A673 (cell line): ENCODE measurements around the gene FRS2. TPM values are rescaled to one million over a fixed set of nuclear protein-coding genes. Genes with fewer than 3 reads are reported as not detected.

Experiments used
- BruUV-seq: library from RNA; stranded (reverse); fragments of 400-500 nt; replicated peaks from 2 replicates; lab custom pipeline; 2021; lab: Mats Ljungman, UMichigan
- CTCF ChIA-PET: fragments of 300-600 bp; sonication (Branson Sonifier 250); formaldehyde crosslinking; loops from one replicate; lab custom pipeline; 2022; ENCODE audit warnings: antibody characterized with exemption; lab: Charles Lee
- POLR2A ChIA-PET: fragments of 300-600 bp; sonication (Branson Sonifier 250); formaldehyde crosslinking; loops from one replicate; lab custom pipeline; 2022; ENCODE audit warnings: antibody characterized with exemption; ENCODE audit not compliant: low non-redundant PET; lab: Charles Lee
- DNase-seq: peaks from one replicate; pipeline ENCODE4 v3.0.0-alpha.2; 2015; ENCODE audit warnings: low spot score
- H3K27ac ChIP-seq: fragments of 200-600 bp; sonication (generic); 2 replicates; pipeline ENCODE4 v1.5.1; 2016; ENCODE audit warnings: mixed run types, low read depth, mild to moderate bottlenecking, mixed read lengths, antibody characterized with exemption, low read length; ENCODE audit not compliant: poor library complexity, severe bottlenecking
- H3K27me3 ChIP-seq: fragments of 200-600 bp; sonication (generic); replicated peaks from 2 replicates; pipeline ENCODE4 v1.6.1; 2017; ENCODE audit warnings: mixed run types, low read depth, mild to moderate bottlenecking, mixed read lengths, antibody characterized with exemption, low read length; ENCODE audit not compliant: insufficient read depth, poor library complexity
- H3K36me3 ChIP-seq: fragments of 200-600 bp; sonication (generic); 2 replicates; pipeline ENCODE4 v1.6.1; 2016; ENCODE audit warnings: mixed run types, mild to moderate bottlenecking, mixed read lengths, antibody characterized with exemption, low read length; ENCODE audit not compliant: insufficient read depth, poor library complexity, severe bottlenecking
- H3K4me1 ChIP-seq: fragments of 200-600 bp; sonication (generic); 2 replicates; pipeline ENCODE4 v1.6.1; 2017; ENCODE audit warnings: mixed run types, mild to moderate bottlenecking, mixed read lengths, antibody characterized with exemption, low read length; ENCODE audit not compliant: insufficient read depth, poor library complexity, severe bottlenecking
- H3K4me3 ChIP-seq: fragments of 200-600 bp; sonication (generic); 2 replicates; pipeline ENCODE4 v1.5.1; 2016; ENCODE audit warnings: low read depth, mixed run types, mild to moderate bottlenecking, mixed read lengths, low read length; ENCODE audit not compliant: poor library complexity, severe bottlenecking
- H3K9me3 ChIP-seq: fragments of 200-600 bp; sonication (generic); 2 replicates; pipeline ENCODE4 v1.6.1; 2016; ENCODE audit warnings: mixed run types, low read depth, mild to moderate bottlenecking, mixed read lengths, antibody characterized with exemption, low read length; ENCODE audit not compliant: poor library complexity, severe bottlenecking
- EZH2 ChIP-seq: fragments of 200-600 bp; sonication (generic); IDR thresholded peaks from 2 replicates; pipeline ENCODE4 v1.6.1; 2017; ENCODE audit warnings: borderline replicate concordance, low read depth, mild to moderate bottlenecking, mixed read lengths, antibody characterized with exemption, low read length; ENCODE audit not compliant: poor library complexity, severe bottlenecking
- intact Hi-C: fragments of 100-400 bp; cut with micrococcal nuclease; formaldehyde crosslinking; loops from one replicate; pipeline ENCODE4 v1.10.0; 2022; ENCODE audit not compliant: unreplicated experiment
- total RNA-seq: library from RNA; stranded (reverse); gene quantifications from 2 replicates; pipeline ENCODE4 v1.2.3, GENCODE V29; 2021
- TF ChIP-seq, protein P1 (sequence below): fragments of 300-800, 200-600 bp; sonication (generic); conservative IDR thresholded peaks from 2 replicates; pipeline ENCODE4 v1.5.1; 2017; ENCODE audit warnings: low read depth, mild to moderate bottlenecking, antibody characterized with exemption, low read length, moderate library complexity, mixed read lengths

FRS2 gene
- total RNA-seq, 1 experiment from 2014 or later, result 34.5 TPM

DNA sequence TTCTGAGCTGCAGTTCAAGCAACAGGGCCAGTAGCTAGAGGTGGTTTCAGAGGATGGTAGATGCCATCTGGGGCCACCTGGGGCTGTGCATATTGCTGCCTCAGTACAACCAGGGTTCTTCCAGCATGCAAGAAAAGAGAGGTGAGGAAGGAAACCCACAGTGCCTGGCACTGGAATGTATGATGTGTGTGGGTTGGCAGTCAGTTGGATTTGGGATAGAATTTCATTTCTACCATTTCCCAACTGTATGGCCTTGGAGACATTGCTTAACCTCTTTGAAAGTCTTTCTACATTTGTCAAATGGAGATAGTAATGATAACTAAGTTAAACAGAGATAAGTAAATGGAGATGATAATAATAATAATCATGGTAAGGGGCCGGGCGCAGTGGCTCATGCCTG lies 150.7 kb downstream of the FRS2 start:
- ChIA-PET CTCF (no interaction called here), POLR2A (no interaction called here)
- H3K9me3 ChIP-seq, result no peaks in the 10 kb centered on the region
- no peak overlapping the region for H3K4me3 ChIP-seq
- intact Hi-C loops, result no loop called here
- TF ChIP-seq, protein P1, sequence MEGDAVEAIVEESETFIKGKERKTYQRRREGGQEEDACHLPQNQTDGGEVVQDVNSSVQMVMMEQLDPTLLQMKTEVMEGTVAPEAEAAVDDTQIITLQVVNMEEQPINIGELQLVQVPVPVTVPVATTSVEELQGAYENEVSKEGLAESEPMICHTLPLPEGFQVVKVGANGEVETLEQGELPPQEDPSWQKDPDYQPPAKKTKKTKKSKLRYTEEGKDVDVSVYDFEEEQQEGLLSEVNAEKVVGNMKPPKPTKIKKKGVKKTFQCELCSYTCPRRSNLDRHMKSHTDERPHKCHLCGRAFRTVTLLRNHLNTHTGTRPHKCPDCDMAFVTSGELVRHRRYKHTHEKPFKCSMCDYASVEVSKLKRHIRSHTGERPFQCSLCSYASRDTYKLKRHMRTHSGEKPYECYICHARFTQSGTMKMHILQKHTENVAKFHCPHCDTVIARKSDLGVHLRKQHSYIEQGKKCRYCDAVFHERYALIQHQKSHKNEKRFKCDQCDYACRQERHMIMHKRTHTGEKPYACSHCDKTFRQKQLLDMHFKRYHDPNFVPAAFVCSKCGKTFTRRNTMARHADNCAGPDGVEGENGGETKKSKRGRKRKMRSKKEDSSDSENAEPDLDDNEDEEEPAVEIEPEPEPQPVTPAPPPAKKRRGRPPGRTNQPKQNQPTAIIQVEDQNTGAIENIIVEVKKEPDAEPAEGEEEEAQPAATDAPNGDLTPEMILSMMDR, result no peak
- TF ChIP-seq EZH2, result no peak
- H3K27ac ChIP-seq, result no peak overlapping the region
- no peak for DNase-seq
- BruUV-seq, result no TSS peak
- no peaks in the 10 kb centered on the region for H3K36me3 ChIP-seq
- peaks cover 19% of the 10 kb centered on the region for H3K4me1 ChIP-seq
- no peaks in the 10 kb centered on the region for H3K27me3 ChIP-seq

DNA sequence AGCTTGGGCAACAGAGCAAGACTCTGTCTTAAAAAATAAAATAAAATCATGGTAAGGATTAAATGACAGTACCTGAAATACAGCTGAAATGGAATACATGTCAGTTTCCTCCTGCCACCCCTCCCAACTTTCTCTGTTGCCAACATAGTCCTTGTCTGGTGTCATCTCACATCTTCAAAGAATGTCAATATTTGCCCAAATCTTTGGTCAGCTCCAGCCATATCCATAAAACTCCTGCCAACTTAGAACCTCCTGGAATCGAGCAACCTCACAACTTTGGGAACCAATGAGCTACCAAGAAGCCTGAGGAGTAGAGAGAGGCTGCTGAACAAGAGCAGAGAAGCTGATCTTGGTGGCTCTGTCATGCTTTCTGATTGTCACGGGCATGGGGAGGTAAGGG lies 151.4 kb downstream of the FRS2 start:
- intact Hi-C loops, result no loop called here
- CTCF ChIA-PET, result no interaction called here
- no peak for DNase-seq
- Histone ChIP-seq H3K9me3 (no peaks in the 10 kb centered on the region), H3K27me3 (no peaks in the 10 kb centered on the region), H3K4me1 (peaks cover 19% of the 10 kb centered on the region), H3K4me3 (no peak overlapping the region), H3K27ac (no peak overlapping the region), H3K36me3 (no peaks in the 10 kb centered on the region)
- POLR2A ChIA-PET, result interaction anchor here (0.6 kb wide), 1 partner anchor 275 kb away, joined by 3 read pairs; no protein-coding TSS in a partner anchor
- TF ChIP-seq EZH2, result no peak
- TF ChIP-seq, protein P1, result no peak
- no TSS peak for BruUV-seq

DNA sequence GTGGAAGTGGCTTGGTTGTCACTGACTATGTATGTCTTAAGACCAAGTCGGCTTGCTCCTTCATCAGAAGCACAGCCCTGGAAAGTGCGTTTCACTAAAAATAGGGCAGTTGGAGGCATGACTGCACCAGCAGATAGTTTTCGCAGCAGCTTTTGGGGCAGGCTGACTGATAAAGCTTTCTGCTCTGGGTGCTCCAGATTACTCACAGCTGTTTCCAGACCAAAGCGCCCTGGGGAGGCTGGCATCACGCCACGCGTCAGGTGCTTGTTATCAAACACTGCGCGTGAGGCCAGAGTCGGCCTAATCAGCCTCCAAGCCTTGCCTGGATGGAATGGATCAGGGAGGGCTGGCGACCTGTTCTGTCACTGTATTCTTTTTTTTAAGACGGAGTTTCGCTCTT lies 153.8 kb downstream of the FRS2 start:
- intact Hi-C loops, result no loop called here
- POLR2A ChIA-PET, result no interaction called here
- no peaks in the 10 kb centered on the region for H3K27me3 ChIP-seq
- no peak for DNase-seq
- CTCF ChIA-PET, result no interaction called here
- H3K4me3 ChIP-seq, result no peak overlapping the region
- H3K27ac ChIP-seq, result no peak overlapping the region
- no TSS peak for BruUV-seq
- H3K4me1 ChIP-seq, result peaks cover 14% of the 10 kb centered on the region
- no peaks in the 10 kb centered on the region for H3K9me3 ChIP-seq
- TF ChIP-seq EZH2, result no peak
- TF ChIP-seq, protein P1, result no peak
- no peaks in the 10 kb centered on the region for H3K36me3 ChIP-seq
